Measurements from ENCODE around the gene KBTBD6. TPM values are rescaled to one million over a fixed set of nuclear protein-coding genes. Genes with fewer than 3 reads are reported as not detected.

The KBTBD6 gene
- total RNA-seq, 1 experiment from 2014 or later, result 9.2 TPM

- TF ChIP-seq, protein P1, sequence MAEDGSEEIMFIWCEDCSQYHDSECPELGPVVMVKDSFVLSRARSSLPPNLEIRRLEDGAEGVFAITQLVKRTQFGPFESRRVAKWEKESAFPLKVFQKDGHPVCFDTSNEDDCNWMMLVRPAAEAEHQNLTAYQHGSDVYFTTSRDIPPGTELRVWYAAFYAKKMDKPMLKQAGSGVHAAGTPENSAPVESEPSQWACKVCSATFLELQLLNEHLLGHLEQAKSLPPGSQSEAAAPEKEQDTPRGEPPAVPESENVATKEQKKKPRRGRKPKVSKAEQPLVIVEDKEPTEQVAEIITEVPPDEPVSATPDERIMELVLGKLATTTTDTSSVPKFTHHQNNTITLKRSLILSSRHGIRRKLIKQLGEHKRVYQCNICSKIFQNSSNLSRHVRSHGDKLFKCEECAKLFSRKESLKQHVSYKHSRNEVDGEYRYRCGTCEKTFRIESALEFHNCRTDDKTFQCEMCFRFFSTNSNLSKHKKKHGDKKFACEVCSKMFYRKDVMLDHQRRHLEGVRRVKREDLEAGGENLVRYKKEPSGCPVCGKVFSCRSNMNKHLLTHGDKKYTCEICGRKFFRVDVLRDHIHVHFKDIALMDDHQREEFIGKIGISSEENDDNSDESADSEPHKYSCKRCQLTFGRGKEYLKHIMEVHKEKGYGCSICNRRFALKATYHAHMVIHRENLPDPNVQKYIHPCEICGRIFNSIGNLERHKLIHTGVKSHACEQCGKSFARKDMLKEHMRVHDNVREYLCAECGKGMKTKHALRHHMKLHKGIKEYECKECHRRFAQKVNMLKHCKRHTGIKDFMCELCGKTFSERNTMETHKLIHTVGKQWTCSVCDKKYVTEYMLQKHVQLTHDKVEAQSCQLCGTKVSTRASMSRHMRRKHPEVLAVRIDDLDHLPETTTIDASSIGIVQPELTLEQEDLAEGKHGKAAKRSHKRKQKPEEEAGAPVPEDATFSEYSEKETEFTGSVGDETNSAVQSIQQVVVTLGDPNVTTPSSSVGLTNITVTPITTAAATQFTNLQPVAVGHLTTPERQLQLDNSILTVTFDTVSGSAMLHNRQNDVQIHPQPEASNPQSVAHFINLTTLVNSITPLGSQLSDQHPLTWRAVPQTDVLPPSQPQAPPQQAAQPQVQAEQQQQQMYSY (CRISPR knock-in tag; IDR thresholded peaks at IDR 0.05), result no peak
- TF ChIP-seq, protein P2, sequence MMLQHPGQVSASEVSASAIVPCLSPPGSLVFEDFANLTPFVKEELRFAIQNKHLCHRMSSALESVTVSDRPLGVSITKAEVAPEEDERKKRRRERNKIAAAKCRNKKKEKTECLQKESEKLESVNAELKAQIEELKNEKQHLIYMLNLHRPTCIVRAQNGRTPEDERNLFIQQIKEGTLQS (CRISPR knock-in tag; conservative IDR thresholded peaks at IDR 0.05), result no peak
- no peak for TF ChIP-seq TEAD4 (CRISPR knock-in tag; IDR thresholded peaks at IDR 0.05)
These were observed at the start of gene KBTBD6 (continued) for GRCh38 chr13:41132512-41133152.

DNA sequence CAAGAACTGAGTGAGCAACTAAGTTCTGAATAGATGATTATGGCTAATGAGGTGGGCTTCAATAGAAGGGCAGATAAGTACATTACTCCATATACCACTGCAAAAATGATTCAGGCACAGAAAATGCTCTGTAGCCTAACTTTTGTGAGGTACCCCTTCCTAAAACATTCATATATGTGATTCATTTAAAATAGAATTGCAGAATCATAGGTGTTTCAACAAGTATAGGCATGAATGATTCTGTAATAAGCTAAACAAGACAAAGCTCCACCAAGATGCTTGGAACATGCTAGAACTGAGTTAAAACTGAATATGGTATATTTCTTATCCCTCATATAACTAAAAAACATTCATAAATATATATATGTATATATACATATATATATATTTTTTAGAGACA is 49.6 kb upstream of the KBTBD6 start:
- Mint-ChIP-seq H3K9me3 (peaks cover 24% of the 10 kb centered on the region), H3K27ac (no peak overlapping the region), H3K27me3 (ENCODE audit: low read depth) (no peaks in the 10 kb centered on the region), H3K36me3 (peaks cover 10% of the 10 kb centered on the region; the same call in 1 of the 2 replicates), H3K4me1 (peaks cover 8% of the 10 kb centered on the region), H3K4me3 (no peak overlapping the region)
- POLR2A ChIA-PET, result no interaction called here
- CTCF ChIA-PET, result no interaction called here
- TF ChIP-seq NFYB (CRISPR knock-in tag; conservative IDR thresholded peaks at IDR 0.05; ENCODE audit: low read depth) (no peak), ZNF423 (CRISPR knock-in tag; IDR thresholded peaks at IDR 0.05) (no peak), JUN (CRISPR knock-in tag; IDR thresholded peaks at IDR 0.05) (no peak), FOXK1 (CRISPR knock-in tag; IDR thresholded peaks at IDR 0.05) (no peak), CTCF (IDR thresholded peaks at IDR 0.05) (no peak), IRF2 (CRISPR knock-in tag; IDR thresholded peaks at IDR 0.05; ENCODE audit: borderline replicate concordance, low read depth) (no peak), ATF6 (CRISPR knock-in tag; IDR thresholded peaks at IDR 0.05) (no peak)
- TF ChIP-seq, protein P3, sequence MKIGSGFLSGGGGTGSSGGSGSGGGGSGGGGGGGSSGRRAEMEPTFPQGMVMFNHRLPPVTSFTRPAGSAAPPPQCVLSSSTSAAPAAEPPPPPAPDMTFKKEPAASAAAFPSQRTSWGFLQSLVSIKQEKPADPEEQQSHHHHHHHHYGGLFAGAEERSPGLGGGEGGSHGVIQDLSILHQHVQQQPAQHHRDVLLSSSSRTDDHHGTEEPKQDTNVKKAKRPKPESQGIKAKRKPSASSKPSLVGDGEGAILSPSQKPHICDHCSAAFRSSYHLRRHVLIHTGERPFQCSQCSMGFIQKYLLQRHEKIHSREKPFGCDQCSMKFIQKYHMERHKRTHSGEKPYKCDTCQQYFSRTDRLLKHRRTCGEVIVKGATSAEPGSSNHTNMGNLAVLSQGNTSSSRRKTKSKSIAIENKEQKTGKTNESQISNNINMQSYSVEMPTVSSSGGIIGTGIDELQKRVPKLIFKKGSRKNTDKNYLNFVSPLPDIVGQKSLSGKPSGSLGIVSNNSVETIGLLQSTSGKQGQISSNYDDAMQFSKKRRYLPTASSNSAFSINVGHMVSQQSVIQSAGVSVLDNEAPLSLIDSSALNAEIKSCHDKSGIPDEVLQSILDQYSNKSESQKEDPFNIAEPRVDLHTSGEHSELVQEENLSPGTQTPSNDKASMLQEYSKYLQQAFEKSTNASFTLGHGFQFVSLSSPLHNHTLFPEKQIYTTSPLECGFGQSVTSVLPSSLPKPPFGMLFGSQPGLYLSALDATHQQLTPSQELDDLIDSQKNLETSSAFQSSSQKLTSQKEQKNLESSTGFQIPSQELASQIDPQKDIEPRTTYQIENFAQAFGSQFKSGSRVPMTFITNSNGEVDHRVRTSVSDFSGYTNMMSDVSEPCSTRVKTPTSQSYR (CRISPR knock-in tag; IDR thresholded peaks at IDR 0.05), result no peak
- TF ChIP-seq, protein P1 (CRISPR knock-in tag; IDR thresholded peaks at IDR 0.05), result no peak
- DNase-seq (ENCODE audit: low spot score) (no peak), ATAC-seq (no peak)

Data from WTC11 (cell line).